ENCODE data around the gene SIRPB2. TPM values are rescaled to one million over a fixed set of nuclear protein-coding genes. Genes with fewer than 3 reads are reported as not detected.
A peak's percentile ranks its signal among the peaks of the same experiment; 100 is the strongest.
"Not testable (repeated sequence)": the region's sequence is repeated elsewhere in the genome, so short reads cannot be mapped to it uniquely, and the experiment has no call there.

Gene SIRPB2
- total RNA-seq, 4 donors from 2014 or later: under 0.01 to 2.9 (median 1.7) TPM; not detected in 1

GRCh38 chr20:1503564-1504227 is 12.5 kb upstream of the SIRPB2 start:
- TF ChIP-seq POLR2A (IDR thresholded peaks at IDR 0.05) (no peak), CTCF (IDR thresholded peaks at IDR 0.05) (peak; percentile 28 to 75 (median 46))
- Histone ChIP-seq H3K27ac (no peak overlapping the region), H3K4me3 (no peak overlapping the region), H3K27me3 (no peaks in the 10 kb centered on the region), H3K4me1 (no peaks in the 10 kb centered on the region), H3K9me3 (no peaks in the 10 kb centered on the region), H3K36me3 (no peaks in the 10 kb centered on the region)
- DNase-seq: peak; percentile 16 to 30
- intact Hi-C loops (cut with DNase I; ENCODE audit: low total_unique reads): no loop called here

GRCh38 chr20:1500496-1500895 is 9.3 kb upstream of the SIRPB2 start:
- no peak for TF ChIP-seq POLR2A (IDR thresholded peaks at IDR 0.05)
- TF ChIP-seq CTCF (IDR thresholded peaks at IDR 0.05): no peak
- Histone ChIP-seq H3K4me3 (no peak overlapping the region), H3K27ac (no peak overlapping the region), H3K9me3 (no peaks in the 10 kb centered on the region), H3K27me3 (no peaks in the 10 kb centered on the region), H3K4me1 (no peaks in the 10 kb centered on the region), H3K36me3 (no peaks in the 10 kb centered on the region)
- DNase-seq: no peak
- intact Hi-C loops (cut with DNase I; ENCODE audit: low total_unique reads): no loop called here

- no peak for DNase-seq
- Histone ChIP-seq H3K9me3 (no peaks in the 10 kb centered on the region), H3K4me3 (no peak overlapping the region), H3K27ac (no peak overlapping the region), H3K36me3 (no peaks in the 10 kb centered on the region), H3K27me3 (no peaks in the 10 kb centered on the region), H3K4me1 (no peaks in the 10 kb centered on the region)
- intact Hi-C loops (cut with DNase I; ENCODE audit: low total_unique reads): no loop called here
- TF ChIP-seq CTCF (IDR thresholded peaks at IDR 0.05): no peak
- no peak for TF ChIP-seq POLR2A (IDR thresholded peaks at IDR 0.05)
These were observed 8.6 kb upstream of the SIRPB2 start for GRCh38 chr20:1499528-1500420.

GRCh38 chr20:1497371-1497770 is 6.2 kb upstream of the SIRPB2 start:
- H3K27ac ChIP-seq; H3K27me3 ChIP-seq; H3K36me3 ChIP-seq; DNase-seq; H3K4me1 ChIP-seq; H3K9me3 ChIP-seq; H3K4me3 ChIP-seq; intact Hi-C loops (cut with DNase I; ENCODE audit: low total_unique reads): not testable (repeated sequence)

- Histone ChIP-seq H3K9me3 (no peaks in the 10 kb centered on the region), H3K4me3 (no peak overlapping the region), H3K27ac (no peak overlapping the region), H3K4me1 (no peaks in the 10 kb centered on the region), H3K27me3 (no peaks in the 10 kb centered on the region), H3K36me3 (no peaks in the 10 kb centered on the region)
- no peak for DNase-seq
- intact Hi-C loops (cut with DNase I; ENCODE audit: low total_unique reads): no loop called here
- TF ChIP-seq POLR2A (IDR thresholded peaks at IDR 0.05): no peak
- no peak for TF ChIP-seq CTCF (IDR thresholded peaks at IDR 0.05)
These were observed 5.7 kb upstream of the SIRPB2 start for GRCh38 chr20:1496930-1497329.
